ENCODE data around the gene ZFYVE28. TPM values are rescaled to one million over a fixed set of nuclear protein-coding genes. Genes with fewer than 3 reads are reported as not detected.

The ZFYVE28 gene
- total RNA-seq, 1 donor from 2014 or later, result 16.6 TPM

DNA sequence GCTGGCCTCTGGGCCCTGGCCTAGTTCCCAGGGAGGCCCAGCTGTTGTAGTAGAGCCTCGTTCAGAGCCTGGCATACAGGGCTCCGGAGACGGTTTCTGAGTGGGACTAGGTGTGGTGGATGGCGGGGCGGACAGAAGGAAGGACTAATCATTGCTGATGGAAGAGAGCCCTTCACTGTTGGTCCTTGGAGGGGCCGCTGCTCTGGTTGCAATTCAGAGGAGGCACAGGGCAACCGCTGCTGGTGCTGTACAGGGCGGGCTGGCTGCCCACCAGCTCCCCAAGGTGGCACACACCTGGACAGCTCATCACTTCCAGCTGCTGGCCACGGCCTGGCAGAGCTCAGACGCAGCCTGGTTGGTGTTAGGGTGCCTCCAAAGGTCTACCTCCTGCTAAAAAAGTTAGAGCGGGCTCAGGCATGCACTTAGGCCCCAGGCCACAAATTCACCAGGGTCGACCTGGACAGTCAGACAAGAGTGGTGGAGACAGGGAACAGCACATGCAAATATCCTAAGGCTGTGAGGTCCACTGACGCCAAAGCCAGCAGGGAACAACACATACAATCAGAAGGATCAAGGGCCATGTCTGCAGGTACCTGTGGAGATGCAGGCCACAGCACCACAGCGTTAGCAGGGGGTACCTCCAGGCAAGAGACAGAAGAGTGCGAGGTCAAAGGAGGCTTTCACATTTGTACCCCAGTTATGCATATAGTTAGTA lies 43.0 kb upstream of the ZFYVE28 start:
- intact Hi-C loops (cut with DNase I), result no loop called here
- TF ChIP-seq, protein P1, sequence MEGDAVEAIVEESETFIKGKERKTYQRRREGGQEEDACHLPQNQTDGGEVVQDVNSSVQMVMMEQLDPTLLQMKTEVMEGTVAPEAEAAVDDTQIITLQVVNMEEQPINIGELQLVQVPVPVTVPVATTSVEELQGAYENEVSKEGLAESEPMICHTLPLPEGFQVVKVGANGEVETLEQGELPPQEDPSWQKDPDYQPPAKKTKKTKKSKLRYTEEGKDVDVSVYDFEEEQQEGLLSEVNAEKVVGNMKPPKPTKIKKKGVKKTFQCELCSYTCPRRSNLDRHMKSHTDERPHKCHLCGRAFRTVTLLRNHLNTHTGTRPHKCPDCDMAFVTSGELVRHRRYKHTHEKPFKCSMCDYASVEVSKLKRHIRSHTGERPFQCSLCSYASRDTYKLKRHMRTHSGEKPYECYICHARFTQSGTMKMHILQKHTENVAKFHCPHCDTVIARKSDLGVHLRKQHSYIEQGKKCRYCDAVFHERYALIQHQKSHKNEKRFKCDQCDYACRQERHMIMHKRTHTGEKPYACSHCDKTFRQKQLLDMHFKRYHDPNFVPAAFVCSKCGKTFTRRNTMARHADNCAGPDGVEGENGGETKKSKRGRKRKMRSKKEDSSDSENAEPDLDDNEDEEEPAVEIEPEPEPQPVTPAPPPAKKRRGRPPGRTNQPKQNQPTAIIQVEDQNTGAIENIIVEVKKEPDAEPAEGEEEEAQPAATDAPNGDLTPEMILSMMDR (IDR thresholded peaks at IDR 0.05), result no peak

DNA sequence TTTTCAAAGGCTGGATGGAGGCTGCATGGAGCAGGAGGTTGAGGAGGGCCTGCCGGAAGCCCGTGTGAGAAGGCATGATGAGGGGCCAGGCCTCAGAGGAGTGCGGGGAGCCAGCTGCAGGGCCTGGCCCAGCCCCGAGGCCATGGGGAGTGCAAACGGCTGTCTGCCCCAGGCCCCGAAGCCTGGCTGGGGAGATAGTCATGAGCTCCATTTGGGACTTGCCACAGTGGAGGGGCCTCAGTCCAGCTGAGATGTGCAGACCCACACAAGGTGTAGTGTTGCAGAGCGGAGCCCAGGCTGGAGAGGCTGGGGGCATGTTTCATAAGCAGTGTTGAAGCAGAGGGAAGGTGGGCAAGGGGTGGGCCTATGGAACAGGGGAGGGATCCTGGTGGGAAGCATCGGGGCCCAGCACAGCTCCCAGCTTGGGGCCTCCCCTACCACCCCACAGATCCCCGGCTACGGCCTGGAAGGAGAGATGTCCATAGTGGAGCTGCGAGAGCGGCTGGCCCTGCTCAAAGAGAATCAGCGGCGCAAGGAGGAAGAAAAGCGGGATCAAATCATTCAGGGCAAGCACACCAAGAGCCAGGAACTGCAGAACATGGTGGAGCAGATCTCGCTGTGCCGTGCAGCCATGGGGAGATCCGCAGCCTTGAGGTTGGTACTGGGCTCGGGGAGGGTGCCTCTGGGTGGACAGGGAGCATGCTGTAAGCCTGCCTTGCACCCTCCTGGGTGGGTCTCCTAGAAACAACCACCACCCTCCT lies 41.3 kb upstream of the ZFYVE28 start:
- intact Hi-C loops (cut with DNase I), result no loop called here
- peak; percentile 34 for DNase-seq
- no peaks in the 10 kb centered on the region for H3K36me3 ChIP-seq
- peaks cover 4% of the 10 kb centered on the region for H3K4me1 ChIP-seq
- no peak overlapping the region for H3K27ac ChIP-seq
- no peaks in the 10 kb centered on the region for H3K27me3 ChIP-seq
- TF ChIP-seq, protein P1 (IDR thresholded peaks at IDR 0.05), result no peak
- H3K9me3 ChIP-seq, result no peaks in the 10 kb centered on the region
- no peak for ATAC-seq
- no peak overlapping the region for H3K4me3 ChIP-seq

More for the DNA sequence above, 43.0 kb upstream of the ZFYVE28 start:
- H3K27ac ChIP-seq, result no peak overlapping the region
- H3K36me3 ChIP-seq, result no peaks in the 10 kb centered on the region
- no peaks in the 10 kb centered on the region for H3K9me3 ChIP-seq
- DNase-seq (peak; percentile 55), ATAC-seq (no peak)
- no peaks in the 10 kb centered on the region for H3K27me3 ChIP-seq
- H3K4me3 ChIP-seq, result no peak overlapping the region
- peaks cover 4% of the 10 kb centered on the region for H3K4me1 ChIP-seq

DNA sequence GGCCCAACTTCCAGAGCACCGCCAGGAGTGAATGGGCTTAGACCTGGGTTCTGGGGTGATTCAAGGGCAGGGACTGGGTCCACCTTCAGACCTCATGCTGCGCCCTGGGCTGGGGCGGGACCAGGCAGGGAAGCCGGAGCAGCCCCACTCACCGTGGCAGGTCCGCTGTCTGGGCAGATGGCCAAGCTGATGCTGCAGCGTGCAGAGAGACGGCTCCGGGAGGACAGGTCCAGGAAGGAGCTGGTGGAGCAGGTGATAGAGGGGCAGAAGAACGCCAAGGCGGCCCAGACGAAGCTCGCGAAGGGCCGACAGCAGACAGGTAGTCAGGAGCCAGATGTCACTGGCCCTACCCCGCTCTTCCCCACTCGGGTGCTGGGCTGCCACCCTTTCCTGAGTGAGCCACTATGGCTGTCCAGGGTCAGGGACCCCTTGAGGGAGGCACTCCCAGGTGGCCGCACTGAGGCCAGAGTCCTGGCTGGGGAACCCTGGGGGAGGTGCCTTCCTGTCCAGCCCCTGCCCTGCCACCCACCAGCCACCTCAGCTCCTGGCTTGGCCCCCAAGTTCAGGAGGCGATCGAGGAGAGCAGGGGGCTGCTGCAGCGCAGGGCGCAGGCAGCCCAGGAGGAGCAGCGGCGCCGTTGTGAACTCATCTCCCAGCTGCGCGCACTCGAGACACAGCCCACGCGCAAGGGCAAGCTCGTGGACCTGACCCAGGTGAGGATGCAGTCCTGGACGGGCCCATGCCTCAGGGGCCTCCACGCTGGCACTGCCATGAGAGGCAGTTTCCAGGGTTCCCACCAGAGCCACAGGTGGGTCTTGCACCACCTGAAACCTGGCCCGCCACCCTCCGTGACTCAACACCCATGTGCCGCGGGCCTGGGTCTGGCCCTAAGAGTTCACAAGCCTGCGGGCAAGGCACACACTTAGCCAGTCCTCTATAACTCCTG lies 40.4 kb upstream of the ZFYVE28 start:
- no peaks in the 10 kb centered on the region for H3K36me3 ChIP-seq
- ATAC-seq (no peak), DNase-seq (peak; percentile 56)
- no peak overlapping the region for H3K27ac ChIP-seq
- no peak overlapping the region for H3K4me3 ChIP-seq
- TF ChIP-seq, protein P1 (IDR thresholded peaks at IDR 0.05), result no peak
- H3K27me3 ChIP-seq, result no peaks in the 10 kb centered on the region
- H3K9me3 ChIP-seq, result no peaks in the 10 kb centered on the region
- H3K4me1 ChIP-seq, result peaks cover 4% of the 10 kb centered on the region
- intact Hi-C loops (cut with DNase I), result no loop called here

DNA sequence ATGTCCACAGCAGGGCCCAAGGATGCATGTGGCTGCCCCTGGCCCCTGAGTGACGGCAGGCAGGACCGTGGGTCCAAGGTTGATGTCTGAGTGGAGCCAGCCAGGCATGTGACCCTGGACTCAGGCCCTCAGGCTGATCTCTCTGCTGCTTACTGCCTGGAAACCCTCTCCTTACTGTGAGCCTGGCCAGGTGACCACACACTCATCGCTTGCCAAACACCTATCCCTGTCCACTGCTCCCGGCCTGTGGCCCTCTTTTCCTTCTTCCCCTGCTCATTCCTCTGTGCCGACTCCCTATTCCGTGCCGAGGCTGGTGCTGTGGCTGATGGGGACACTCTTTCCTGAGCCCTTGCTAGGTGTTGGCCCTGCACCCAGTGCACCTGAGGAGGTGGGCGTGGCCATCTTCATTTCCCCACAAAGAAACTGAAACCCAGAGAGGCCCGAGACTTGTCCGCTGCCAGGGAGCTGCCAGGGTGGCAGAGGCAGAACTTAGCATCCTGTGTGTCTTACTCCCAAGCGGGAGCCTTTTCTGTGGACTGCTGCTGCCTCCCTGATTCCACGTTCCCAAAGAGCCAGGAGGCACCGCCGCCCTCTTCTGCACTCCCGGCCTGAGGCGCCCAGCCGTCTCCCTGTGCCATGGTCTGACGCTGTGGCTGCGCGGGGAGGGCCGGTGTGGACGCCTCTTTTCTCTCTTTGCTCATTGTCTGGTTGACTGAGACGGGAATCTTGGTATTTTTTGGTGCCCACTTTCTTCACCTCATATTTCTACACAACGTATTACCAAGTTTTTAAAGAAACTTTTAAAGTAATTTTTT lies 39.2 kb upstream of the ZFYVE28 start:
- no peaks in the 10 kb centered on the region for H3K27me3 ChIP-seq
- peak; percentile 62 for DNase-seq
- ATAC-seq, result peak; percentile 15
- no peaks in the 10 kb centered on the region for H3K36me3 ChIP-seq
- H3K9me3 ChIP-seq, result no peaks in the 10 kb centered on the region
- H3K4me1 ChIP-seq, result peaks cover 4% of the 10 kb centered on the region
- no peak overlapping the region for H3K4me3 ChIP-seq
- H3K27ac ChIP-seq, result no peak overlapping the region
- TF ChIP-seq, protein P1 (IDR thresholded peaks at IDR 0.05), result no peak
- intact Hi-C loops (cut with DNase I), result no loop called here
